ENCODE data around the gene OR2G2. TPM values are rescaled to one million over a fixed set of nuclear protein-coding genes. Genes with fewer than 3 reads are reported as not detected.

The OR2G2 gene
- total and polyA plus RNA-seq, 2 of the 13 experiments (the other 11 are each of a cell fraction or from before 2014, with no cell fraction given) = not detected

Small RNA genes lying within 50 kb of the gene (small RNA-seq; reads per million reads assigned to genes)
- gene RF00026 (ENCODE audit: insufficient read depth in 2 of 3, insufficient read length in 3 of 3, low read depth in 2 of 3, low replicate concordance in 1 of 3) = 0 reads per million in 3 experiments

Other genes starting within 250 kb of the OR2G2 start
- gene NLRP3, start 172.2 kb upstream of the OR2G2 start, total RNA-seq (2016; rRNA removed; fragmentation: Illumina TruSeq; extraction: Trizol) = not detected in 2 replicates
- gene NLRP3, start 172.2 kb upstream of the OR2G2 start, polyA plus RNA-seq (2011; rRNA removed) = not detected in 2 replicates
- not detected in 2 replicates for gene OR2B11, start 130.3 kb upstream of the OR2G2 start, total RNA-seq (2016; rRNA removed; fragmentation: Illumina TruSeq; extraction: Trizol)
- not detected in 2 replicates for gene OR2B11, start 130.3 kb upstream of the OR2G2 start, polyA plus RNA-seq (2011; rRNA removed)
- gene OR2C3, start 51.9 kb upstream of the OR2G2 start, total RNA-seq (2016; rRNA removed; fragmentation: Illumina TruSeq; extraction: Trizol) = not detected in 2 replicates
- gene OR2C3, start 51.9 kb upstream of the OR2G2 start, polyA plus RNA-seq (2011; rRNA removed) = not detected in 2 replicates
- not detected in 2 replicates for gene GCSAML, start 39.2 kb upstream of the OR2G2 start, total RNA-seq (2016; rRNA removed; fragmentation: Illumina TruSeq; extraction: Trizol)
- gene GCSAML, start 39.2 kb upstream of the OR2G2 start, polyA plus RNA-seq (2011; rRNA removed) = not detected in 2 replicates
- gene OR2G3, start 17.2 kb downstream of the OR2G2 start, total RNA-seq (2016; rRNA removed; fragmentation: Illumina TruSeq; extraction: Trizol) = not detected in 2 replicates
- gene OR2G3, start 17.2 kb downstream of the OR2G2 start, polyA plus RNA-seq (2011; rRNA removed) = not detected in 2 replicates
- gene OR13G1, start 91.4 kb downstream of the OR2G2 start, total RNA-seq (2016; rRNA removed; fragmentation: Illumina TruSeq; extraction: Trizol) = not detected in 2 replicates
- gene OR13G1, start 91.4 kb downstream of the OR2G2 start, polyA plus RNA-seq (2011; rRNA removed) = not detected in 2 replicates
- not detected in 2 replicates for gene OR6F1, start 128.3 kb downstream of the OR2G2 start, total RNA-seq (2016; rRNA removed; fragmentation: Illumina TruSeq; extraction: Trizol)
- gene OR6F1, start 128.3 kb downstream of the OR2G2 start, polyA plus RNA-seq (2011; rRNA removed) = not detected in 2 replicates
- gene OR14K1, start 150.3 kb downstream of the OR2G2 start, total RNA-seq (2016; rRNA removed; fragmentation: Illumina TruSeq; extraction: Trizol) = not detected in 2 replicates
- not detected in 2 replicates for gene OR14K1, start 150.3 kb downstream of the OR2G2 start, polyA plus RNA-seq (2011; rRNA removed)
- not detected in 2 replicates for gene OR14A2, start 159.8 kb downstream of the OR2G2 start, total RNA-seq (2016; rRNA removed; fragmentation: Illumina TruSeq; extraction: Trizol)
- not detected in 2 replicates for gene OR14A2, start 159.8 kb downstream of the OR2G2 start, polyA plus RNA-seq (2011; rRNA removed)
- gene OR1C1, start 172.2 kb downstream of the OR2G2 start, total RNA-seq (2016; rRNA removed; fragmentation: Illumina TruSeq; extraction: Trizol) = not detected in 2 replicates
- not detected in 2 replicates for gene OR1C1, start 172.2 kb downstream of the OR2G2 start, polyA plus RNA-seq (2011; rRNA removed)
- gene OR14A16, start 235.8 kb downstream of the OR2G2 start, total RNA-seq (2016; rRNA removed; fragmentation: Illumina TruSeq; extraction: Trizol) = not detected in 2 replicates
- not detected in 2 replicates for gene OR14A16, start 235.8 kb downstream of the OR2G2 start, polyA plus RNA-seq (2011; rRNA removed)